Measurements from ENCODE around the gene HMGA1.
A peak's percentile ranks its signal among the peaks of the same experiment; 100 is the strongest.

DNA sequence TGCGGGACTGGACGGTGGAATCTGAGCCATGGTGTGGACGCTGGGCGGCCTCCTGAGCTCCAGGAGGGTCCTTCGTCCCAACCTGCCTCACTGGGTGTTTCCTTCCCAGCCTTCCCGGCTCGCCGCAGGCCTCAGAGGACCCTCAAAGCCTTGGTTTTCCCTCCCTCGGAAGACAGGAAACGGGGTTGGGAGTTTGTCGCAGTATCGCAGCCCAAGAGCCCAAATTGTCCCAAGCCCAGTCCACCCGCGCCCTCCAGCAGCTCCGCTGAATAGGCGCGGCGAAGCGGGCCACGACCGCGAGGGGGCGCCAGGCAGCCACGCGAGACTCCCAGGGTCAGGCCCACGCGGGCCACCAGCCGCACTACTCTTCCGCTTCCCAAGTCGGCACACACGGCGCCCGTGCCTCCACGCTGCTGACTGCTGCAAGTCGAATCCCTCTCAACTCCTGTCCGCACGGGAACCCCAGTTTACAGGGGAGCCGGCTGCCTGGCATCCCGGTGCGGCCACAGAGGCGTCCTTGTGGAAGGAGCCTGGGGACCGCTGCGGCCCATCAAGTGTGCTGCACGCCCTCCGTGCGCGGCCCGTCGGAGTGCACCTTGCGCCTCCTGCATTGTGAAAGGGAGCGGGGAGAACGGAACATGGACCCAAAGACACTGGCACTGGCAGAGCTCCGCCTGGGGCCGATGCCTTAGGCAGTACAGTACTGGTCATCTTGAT lies 40.4 kb upstream of the HMGA1 start:
- TF ChIP-seq, protein P1, sequence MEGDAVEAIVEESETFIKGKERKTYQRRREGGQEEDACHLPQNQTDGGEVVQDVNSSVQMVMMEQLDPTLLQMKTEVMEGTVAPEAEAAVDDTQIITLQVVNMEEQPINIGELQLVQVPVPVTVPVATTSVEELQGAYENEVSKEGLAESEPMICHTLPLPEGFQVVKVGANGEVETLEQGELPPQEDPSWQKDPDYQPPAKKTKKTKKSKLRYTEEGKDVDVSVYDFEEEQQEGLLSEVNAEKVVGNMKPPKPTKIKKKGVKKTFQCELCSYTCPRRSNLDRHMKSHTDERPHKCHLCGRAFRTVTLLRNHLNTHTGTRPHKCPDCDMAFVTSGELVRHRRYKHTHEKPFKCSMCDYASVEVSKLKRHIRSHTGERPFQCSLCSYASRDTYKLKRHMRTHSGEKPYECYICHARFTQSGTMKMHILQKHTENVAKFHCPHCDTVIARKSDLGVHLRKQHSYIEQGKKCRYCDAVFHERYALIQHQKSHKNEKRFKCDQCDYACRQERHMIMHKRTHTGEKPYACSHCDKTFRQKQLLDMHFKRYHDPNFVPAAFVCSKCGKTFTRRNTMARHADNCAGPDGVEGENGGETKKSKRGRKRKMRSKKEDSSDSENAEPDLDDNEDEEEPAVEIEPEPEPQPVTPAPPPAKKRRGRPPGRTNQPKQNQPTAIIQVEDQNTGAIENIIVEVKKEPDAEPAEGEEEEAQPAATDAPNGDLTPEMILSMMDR (IDR thresholded peaks at IDR 0.05) = peak; percentile 81
- TF ChIP-seq SMAD3 (CRISPR knock-in tag; IDR thresholded peaks at IDR 0.05; ENCODE audit: borderline replicate concordance) (no peak), CREM (CRISPR knock-in tag; IDR thresholded peaks at IDR 0.05) (0 out of 2 replicates have a peak, but pooled peaks have one; percentile 32)
- TF ChIP-seq, protein P2, sequence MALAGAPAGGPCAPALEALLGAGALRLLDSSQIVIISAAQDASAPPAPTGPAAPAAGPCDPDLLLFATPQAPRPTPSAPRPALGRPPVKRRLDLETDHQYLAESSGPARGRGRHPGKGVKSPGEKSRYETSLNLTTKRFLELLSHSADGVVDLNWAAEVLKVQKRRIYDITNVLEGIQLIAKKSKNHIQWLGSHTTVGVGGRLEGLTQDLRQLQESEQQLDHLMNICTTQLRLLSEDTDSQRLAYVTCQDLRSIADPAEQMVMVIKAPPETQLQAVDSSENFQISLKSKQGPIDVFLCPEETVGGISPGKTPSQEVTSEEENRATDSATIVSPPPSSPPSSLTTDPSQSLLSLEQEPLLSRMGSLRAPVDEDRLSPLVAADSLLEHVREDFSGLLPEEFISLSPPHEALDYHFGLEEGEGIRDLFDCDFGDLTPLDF (CRISPR knock-in tag; IDR thresholded peaks at IDR 0.05) = no peak

All from WTC11 (cell line).